ENCODE data around the gene STIMATE. TPM values are rescaled to one million over a fixed set of nuclear protein-coding genes. Genes with fewer than 3 reads are reported as not detected.

The STIMATE gene
- total RNA-seq, 4 donors from 2014 or later: 15.9 to 25.7 (median 19.3) TPM

DNA sequence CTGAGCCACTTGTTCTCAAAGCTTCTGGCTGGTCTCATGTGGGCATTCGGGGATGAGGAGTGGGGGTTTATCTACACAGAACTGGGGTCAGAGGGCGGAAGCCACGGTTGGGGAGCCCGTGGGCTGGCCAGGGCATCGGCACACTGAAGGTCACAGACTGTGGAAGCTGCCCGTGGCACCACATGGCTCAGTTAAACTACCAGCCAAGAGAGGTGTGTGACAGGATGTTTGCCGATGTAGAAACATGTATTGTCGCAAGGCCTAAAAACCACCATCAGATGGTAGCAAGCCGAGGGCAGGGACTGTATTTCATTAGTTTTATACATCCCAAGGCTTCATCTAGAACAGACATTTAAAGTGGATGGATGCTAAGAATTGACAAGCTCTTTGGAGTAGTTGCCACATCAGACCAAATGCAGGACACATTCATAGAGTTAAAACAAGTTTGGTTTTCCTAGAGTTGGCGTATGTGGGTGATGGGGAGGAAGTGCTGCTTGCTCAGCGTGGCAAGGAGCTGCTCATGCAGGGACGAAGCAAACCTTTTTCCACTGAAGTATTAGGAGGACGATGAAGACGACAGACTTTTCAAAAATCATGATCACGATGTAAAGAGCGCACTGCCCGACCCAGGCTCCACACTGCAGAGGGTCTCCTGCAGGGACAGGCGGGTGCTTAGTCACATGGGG is 52.9 kb downstream of the STIMATE start:
- 84% methylated on average over 18 of the region's 18 CpGs for WGBS
- Histone ChIP-seq H3K27me3 (no peaks in the 10 kb centered on the region), H3K9me3 (no peaks in the 10 kb centered on the region), H3K27ac (peak overlapping the region; percentile 58), H3K4me1 (peaks cover 31% of the 10 kb centered on the region), H3K4me3 (no peak overlapping the region), H3K36me3 (peaks cover 49% of the 10 kb centered on the region)
- TF ChIP-seq POLR2A (IDR thresholded peaks at IDR 0.05) (no peak), EP300 (IDR thresholded peaks at IDR 0.05) (no peak), POLR2AphosphoS5 (IDR thresholded peaks at IDR 0.05) (no peak)
- TF ChIP-seq, protein P1, sequence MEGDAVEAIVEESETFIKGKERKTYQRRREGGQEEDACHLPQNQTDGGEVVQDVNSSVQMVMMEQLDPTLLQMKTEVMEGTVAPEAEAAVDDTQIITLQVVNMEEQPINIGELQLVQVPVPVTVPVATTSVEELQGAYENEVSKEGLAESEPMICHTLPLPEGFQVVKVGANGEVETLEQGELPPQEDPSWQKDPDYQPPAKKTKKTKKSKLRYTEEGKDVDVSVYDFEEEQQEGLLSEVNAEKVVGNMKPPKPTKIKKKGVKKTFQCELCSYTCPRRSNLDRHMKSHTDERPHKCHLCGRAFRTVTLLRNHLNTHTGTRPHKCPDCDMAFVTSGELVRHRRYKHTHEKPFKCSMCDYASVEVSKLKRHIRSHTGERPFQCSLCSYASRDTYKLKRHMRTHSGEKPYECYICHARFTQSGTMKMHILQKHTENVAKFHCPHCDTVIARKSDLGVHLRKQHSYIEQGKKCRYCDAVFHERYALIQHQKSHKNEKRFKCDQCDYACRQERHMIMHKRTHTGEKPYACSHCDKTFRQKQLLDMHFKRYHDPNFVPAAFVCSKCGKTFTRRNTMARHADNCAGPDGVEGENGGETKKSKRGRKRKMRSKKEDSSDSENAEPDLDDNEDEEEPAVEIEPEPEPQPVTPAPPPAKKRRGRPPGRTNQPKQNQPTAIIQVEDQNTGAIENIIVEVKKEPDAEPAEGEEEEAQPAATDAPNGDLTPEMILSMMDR (IDR thresholded peaks at IDR 0.05): no peak
- no peak for DNase-seq (ENCODE audit: low spot score in 2 of 2)

GRCh38 chr3:52843881-52844280 is 53.5 kb downstream of the STIMATE start:
- Histone ChIP-seq H3K4me1 (peaks cover 31% of the 10 kb centered on the region), H3K27me3 (no peaks in the 10 kb centered on the region), H3K9me3 (no peaks in the 10 kb centered on the region), H3K36me3 (peaks cover 49% of the 10 kb centered on the region), H3K27ac (peak overlapping the region; percentile 58), H3K4me3 (no peak overlapping the region)
- no peak for DNase-seq (ENCODE audit: low spot score in 2 of 2)
- TF ChIP-seq, protein P1 (IDR thresholded peaks at IDR 0.05): no peak
- TF ChIP-seq EP300 (IDR thresholded peaks at IDR 0.05): no peak
- TF ChIP-seq POLR2A (IDR thresholded peaks at IDR 0.05): no peak
- TF ChIP-seq POLR2AphosphoS5 (IDR thresholded peaks at IDR 0.05): no peak
- WGBS: 100% methylated on average over 2 of the region's 2 CpGs

GRCh38 chr3:52843108-52843865 is 54.1 kb downstream of the STIMATE start:
- peaks cover 31% of the 10 kb centered on the region for H3K4me1 ChIP-seq
- H3K4me3 ChIP-seq: no peak overlapping the region
- peaks cover 49% of the 10 kb centered on the region for H3K36me3 ChIP-seq
- 73% methylated on average over 19 of the region's 20 CpGs for WGBS
- peak overlapping the region; percentile 58 for H3K27ac ChIP-seq
- no peaks in the 10 kb centered on the region for H3K27me3 ChIP-seq
- H3K9me3 ChIP-seq: no peaks in the 10 kb centered on the region
- TF ChIP-seq, protein P1 (IDR thresholded peaks at IDR 0.05): no peak
- TF ChIP-seq POLR2A (IDR thresholded peaks at IDR 0.05): no peak
- TF ChIP-seq POLR2AphosphoS5 (IDR thresholded peaks at IDR 0.05): no peak
- TF ChIP-seq EP300 (IDR thresholded peaks at IDR 0.05): no peak
- no peak for DNase-seq (ENCODE audit: low spot score in 2 of 2)

DNA sequence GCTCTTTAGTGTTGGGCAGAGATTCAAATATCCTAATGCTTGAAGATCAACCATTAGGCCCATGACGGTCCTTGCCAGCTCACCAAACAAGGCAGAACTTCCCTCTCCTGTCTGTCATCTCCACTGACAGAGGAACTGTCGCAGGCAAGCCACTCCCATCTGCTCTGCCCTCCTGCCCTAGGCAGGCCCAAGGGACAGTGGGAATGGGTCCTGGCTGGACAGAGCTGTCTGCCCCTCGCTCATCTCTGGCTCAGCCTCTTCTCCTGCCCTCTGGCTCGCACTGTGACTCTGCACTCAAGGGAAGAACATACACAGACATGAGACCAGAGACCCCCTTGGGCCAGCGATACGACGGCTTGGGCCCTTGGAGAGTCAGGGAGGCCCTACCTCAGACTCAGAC is 54.9 kb downstream of the STIMATE start:
- Histone ChIP-seq H3K4me1 (peaks cover 31% of the 10 kb centered on the region), H3K27ac (peak overlapping the region; percentile 48), H3K4me3 (no peak overlapping the region), H3K9me3 (no peaks in the 10 kb centered on the region), H3K36me3 (peaks cover 43% of the 10 kb centered on the region), H3K27me3 (no peaks in the 10 kb centered on the region)
- WGBS: 74% methylated on average over 7 of the region's 7 CpGs
- no peak for DNase-seq (ENCODE audit: low spot score in 2 of 2)
- TF ChIP-seq POLR2AphosphoS5 (IDR thresholded peaks at IDR 0.05): no peak
- no peak for TF ChIP-seq POLR2A (IDR thresholded peaks at IDR 0.05)
- TF ChIP-seq, protein P1 (IDR thresholded peaks at IDR 0.05): no peak
- no peak for TF ChIP-seq EP300 (IDR thresholded peaks at IDR 0.05)

DNA sequence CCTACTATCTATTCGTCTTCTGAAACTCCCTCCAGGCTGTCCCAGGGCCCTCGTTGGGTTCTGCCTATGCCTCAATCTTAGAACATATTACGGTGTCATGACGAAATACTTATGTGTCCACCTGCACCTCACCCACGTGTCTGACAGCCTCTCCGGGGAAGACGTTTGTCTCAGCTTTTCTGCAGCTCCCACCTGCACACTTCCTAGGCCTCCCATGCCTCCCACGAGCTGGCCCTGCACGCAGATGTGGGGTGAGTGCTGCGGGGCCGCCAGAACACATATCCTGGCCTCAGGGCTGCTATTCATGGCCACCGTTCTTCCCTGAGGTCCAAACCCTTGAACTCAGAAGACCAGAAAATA is 55.4 kb downstream of the STIMATE start:
- no peaks in the 10 kb centered on the region for H3K27me3 ChIP-seq
- TF ChIP-seq EP300 (IDR thresholded peaks at IDR 0.05) (no peak), POLR2A (IDR thresholded peaks at IDR 0.05) (no peak), POLR2AphosphoS5 (IDR thresholded peaks at IDR 0.05) (no peak)
- TF ChIP-seq, protein P1 (IDR thresholded peaks at IDR 0.05): no peak
- H3K36me3 ChIP-seq: peaks cover 41% of the 10 kb centered on the region
- H3K4me1 ChIP-seq: peaks cover 31% of the 10 kb centered on the region
- WGBS: 80% methylated on average over 12 of the region's 12 CpGs
- no peak overlapping the region for H3K27ac ChIP-seq
- no peak overlapping the region for H3K4me3 ChIP-seq
- no peaks in the 10 kb centered on the region for H3K9me3 ChIP-seq
- no peak for DNase-seq (ENCODE audit: low spot score in 2 of 2)
